Activated naive CD8-positive, alpha-beta T cell treated with anti-CD3 and anti-CD28 coated beads, Interleukin-2, amount 50 U/mL, for 16 hours (primary cell): Measurements from ENCODE around the gene CHST15.

ENCODE experiments used
- DNase-seq: peaks from one replicate; pipeline ENCODE4 v3.0.0-alpha.2; 2020; ENCODE audit warnings: low read depth, low spot score

Gene CHST15

GRCh38 chr10:123965973-123966895, 127.2 kb downstream of the CHST15 start:
- no peak for DNase-seq

- DNase-seq, result no peak
These were observed 128.4 kb downstream of the CHST15 start for GRCh38 chr10:123964953-123965352.

- DNase-seq, result no peak
These were observed 130.5 kb downstream of the CHST15 start for GRCh38 chr10:123962756-123963530.

- DNase-seq, result no peak
These were observed 135.2 kb downstream of the CHST15 start for GRCh38 chr10:123958241-123958640.
